Chondrocyte (in vitro differentiated cells): Measurements from ENCODE around the gene RCC2. TPM values are rescaled to one million over a fixed set of nuclear protein-coding genes. Genes with fewer than 3 reads are reported as not detected.

Experiments
- DNase-seq: peaks from one replicate; pipeline ENCODE4 v3.0.0; 2021; ENCODE audit warnings: mixed read lengths, low spot score
- H3K27ac Mint-ChIP-seq: one replicate; pipeline ENCODE4 v1.8.0; 2021; ENCODE audit warnings: mild to moderate bottlenecking, moderate library complexity, mixed read lengths; ENCODE audit not compliant: unreplicated experiment
- H3K27me3 Mint-ChIP-seq: 2 replicates; pipeline ENCODE4 v1.8.0; 2021; ENCODE audit warnings: low read depth, mixed read lengths
- H3K36me3 Mint-ChIP-seq: 2 replicates; pipeline ENCODE4 v1.8.0; 2021; ENCODE audit warnings: low read depth, mixed read lengths
- H3K4me1 Mint-ChIP-seq: 2 replicates; pipeline ENCODE4 v1.8.0; 2021; ENCODE audit warnings: low read depth, mild to moderate bottlenecking, mixed read lengths
- H3K4me3 Mint-ChIP-seq: one replicate; pipeline ENCODE4 v1.8.0; 2021; ENCODE audit warnings: mild to moderate bottlenecking, moderate library complexity, mixed read lengths; ENCODE audit not compliant: unreplicated experiment
- H3K9me3 Mint-ChIP-seq: 2 replicates; pipeline ENCODE4 v1.8.0; 2021; ENCODE audit warnings: low read depth, mixed read lengths
- CTCF ChIP-seq: fragments of 200-600 bp; sonication (generic); IDR thresholded peaks from 2 replicates; pipeline ENCODE4 v1.5.0; 2021; ENCODE audit warnings: antibody characterized with exemption, mild to moderate bottlenecking, moderate library complexity
- total RNA-seq: library from RNA; stranded (reverse); gene quantifications from 3 replicates; pipeline ENCODE4 v1.2.1, GENCODE V29; 2021

Gene RCC2
- total RNA-seq, 1 donor from 2014 or later: 90.0 TPM

GRCh38 chr1:17405898-17406759, 33.3 kb downstream of the RCC2 start:
- Mint-ChIP-seq H3K27me3 (no peaks in the 10 kb centered on the region), H3K27ac (no peak overlapping the region), H3K36me3 (peaks cover 31% of the 10 kb centered on the region), H3K4me1 (no peaks in the 10 kb centered on the region), H3K4me3 (no peak overlapping the region), H3K9me3 (no peaks in the 10 kb centered on the region)
- peak; percentile 91 for TF ChIP-seq CTCF
- no peak for DNase-seq

GRCh38 chr1:17404820-17405219, 34.7 kb downstream of the RCC2 start:
- Mint-ChIP-seq H3K9me3 (no peaks in the 10 kb centered on the region), H3K27me3 (no peaks in the 10 kb centered on the region), H3K36me3 (peaks cover 20% of the 10 kb centered on the region), H3K4me1 (no peaks in the 10 kb centered on the region), H3K27ac (no peak overlapping the region), H3K4me3 (no peak overlapping the region)
- TF ChIP-seq CTCF: no peak
- DNase-seq: no peak

- Mint-ChIP-seq H3K27ac (no peak overlapping the region), H3K36me3 (peaks cover 15% of the 10 kb centered on the region), H3K4me3 (no peak overlapping the region), H3K9me3 (no peaks in the 10 kb centered on the region), H3K4me1 (no peaks in the 10 kb centered on the region), H3K27me3 (no peaks in the 10 kb centered on the region)
- no peak for TF ChIP-seq CTCF
- DNase-seq: no peak
These were observed 35.3 kb downstream of the RCC2 start for GRCh38 chr1:17404034-17404684.

GRCh38 chr1:17403081-17403480, 36.4 kb downstream of the RCC2 start:
- Mint-ChIP-seq H3K4me1 (no peaks in the 10 kb centered on the region), H3K27me3 (no peaks in the 10 kb centered on the region), H3K36me3 (peaks cover 9% of the 10 kb centered on the region), H3K27ac (no peak overlapping the region), H3K9me3 (no peaks in the 10 kb centered on the region), H3K4me3 (no peak overlapping the region)
- TF ChIP-seq CTCF: no peak
- no peak for DNase-seq

GRCh38 chr1:17401841-17402240, 37.6 kb downstream of the RCC2 start:
- no peaks in the 10 kb centered on the region for H3K9me3 Mint-ChIP-seq
- no peaks in the 10 kb centered on the region for H3K27me3 Mint-ChIP-seq
- no peak overlapping the region for H3K4me3 Mint-ChIP-seq
- DNase-seq: no peak
- H3K27ac Mint-ChIP-seq: no peak overlapping the region
- H3K4me1 Mint-ChIP-seq: no peaks in the 10 kb centered on the region
- H3K36me3 Mint-ChIP-seq: peaks cover 2% of the 10 kb centered on the region
- TF ChIP-seq CTCF: no peak
